ENCODE results near the gene CLASP1.

CLASP1 gene

DNA sequence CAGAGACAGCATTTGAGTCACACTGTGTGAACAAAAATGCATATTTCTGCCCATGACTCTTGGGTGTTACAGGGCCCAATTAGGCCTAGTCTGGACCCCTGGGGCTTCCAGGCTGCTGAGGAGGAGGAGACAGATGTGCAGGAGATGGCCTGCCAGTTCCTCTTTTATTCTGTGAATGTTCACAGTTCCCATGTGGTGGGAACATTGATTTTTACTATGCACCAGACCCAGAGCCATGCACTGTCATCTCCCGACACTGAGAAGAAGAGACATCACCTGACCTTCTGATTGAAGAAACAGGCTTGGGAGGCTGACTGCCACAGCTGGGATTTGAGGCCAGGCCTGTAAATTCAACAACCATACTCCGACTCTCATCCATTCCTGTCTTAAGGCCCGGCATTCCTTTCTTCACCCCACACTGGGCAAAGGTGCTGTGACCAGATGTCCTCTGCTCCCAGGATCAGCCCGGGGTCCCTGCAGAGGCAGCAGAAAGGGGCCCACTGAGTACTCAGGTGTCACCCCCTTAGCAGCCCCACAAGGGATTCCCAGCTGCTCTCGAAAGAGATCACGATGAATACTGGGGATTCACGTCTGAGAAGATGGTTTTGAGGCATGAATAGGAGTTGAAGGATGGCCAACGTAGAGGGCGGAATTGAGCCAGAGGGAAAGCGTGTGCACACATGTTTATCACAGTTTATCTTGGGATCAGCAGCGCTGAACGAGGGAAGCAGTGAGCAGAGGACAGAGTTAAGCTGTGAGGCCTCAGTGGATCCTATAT, 360.6 kb downstream of the CLASP1 start:
- no peak for DNase-seq (ENCODE audit: low spot score)

DNA sequence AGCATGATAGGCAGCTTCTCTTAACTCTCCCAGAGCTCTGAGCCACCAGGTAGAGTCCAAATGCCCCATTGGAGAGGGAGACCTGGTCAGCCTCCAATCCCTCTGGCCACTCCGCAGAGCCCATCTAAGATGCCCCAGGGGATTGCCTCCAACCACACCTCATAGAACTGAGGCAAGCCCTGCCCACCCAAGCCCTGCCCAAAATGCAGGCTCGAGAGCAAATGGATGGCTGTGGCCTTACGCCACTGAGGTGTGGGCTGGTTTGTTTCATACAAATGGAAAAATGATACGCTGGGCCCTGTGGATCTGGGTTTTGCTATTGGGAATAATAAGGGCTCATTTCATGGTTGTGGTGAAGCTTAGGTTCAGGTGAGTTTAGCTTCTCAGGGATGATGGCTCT, 361.3 kb downstream of the CLASP1 start:
- DNase-seq (ENCODE audit: low spot score): no peak

Small RNA genes within 50 kb of the gene (small RNA-seq; reads per million reads assigned to genes)
- 0 reads per million in 2 experiments for gene RF00019
- gene RNU4ATAC: 1,088 to 6,041 reads per million in 2 experiments

All from SK-N-DZ (cell line).